Measurements from ENCODE around the gene RGS5.

The RGS5 gene

DNA sequence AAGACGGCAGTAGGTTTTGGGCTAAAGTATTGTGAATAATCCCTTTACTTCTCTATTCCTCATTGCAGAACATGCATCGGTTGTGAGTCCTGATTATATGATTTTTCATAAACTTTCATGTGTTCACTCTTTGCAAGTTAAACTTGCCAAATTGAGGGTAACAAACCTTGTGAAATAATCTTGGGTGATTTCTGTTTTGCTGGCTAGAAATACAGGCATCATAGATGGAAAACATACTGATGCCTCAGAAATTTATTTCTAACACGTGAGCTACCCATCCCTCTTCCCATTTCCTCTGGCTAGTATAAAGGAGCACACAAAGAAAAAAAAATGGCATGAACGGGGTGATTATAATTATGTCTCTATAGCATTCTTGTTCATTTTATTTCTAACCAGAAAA lies 39.6 kb downstream of the RGS5 start:
- no peak for DNase-seq (ENCODE audit: low read depth in 1 of 2, low spot score in 1 of 2)
- no peaks in the 10 kb centered on the region for H3K27me3 ChIP-seq (ENCODE audit: insufficient read depth, poor library complexity, severe bottlenecking)
- TF ChIP-seq POLR2AphosphoS5 (IDR thresholded peaks at IDR 0.05; ENCODE audit: low read depth) (no peak), CTCF (IDR thresholded peaks at IDR 0.05; ENCODE audit: insufficient read depth, low read length) (no peak), SPI1 (IDR thresholded peaks at IDR 0.05; ENCODE audit: borderline replicate concordance, low read depth) (no peak), GABPA (IDR thresholded peaks at IDR 0.05; ENCODE audit: low read depth) (no peak)
- TF ChIP-seq, protein P1, sequence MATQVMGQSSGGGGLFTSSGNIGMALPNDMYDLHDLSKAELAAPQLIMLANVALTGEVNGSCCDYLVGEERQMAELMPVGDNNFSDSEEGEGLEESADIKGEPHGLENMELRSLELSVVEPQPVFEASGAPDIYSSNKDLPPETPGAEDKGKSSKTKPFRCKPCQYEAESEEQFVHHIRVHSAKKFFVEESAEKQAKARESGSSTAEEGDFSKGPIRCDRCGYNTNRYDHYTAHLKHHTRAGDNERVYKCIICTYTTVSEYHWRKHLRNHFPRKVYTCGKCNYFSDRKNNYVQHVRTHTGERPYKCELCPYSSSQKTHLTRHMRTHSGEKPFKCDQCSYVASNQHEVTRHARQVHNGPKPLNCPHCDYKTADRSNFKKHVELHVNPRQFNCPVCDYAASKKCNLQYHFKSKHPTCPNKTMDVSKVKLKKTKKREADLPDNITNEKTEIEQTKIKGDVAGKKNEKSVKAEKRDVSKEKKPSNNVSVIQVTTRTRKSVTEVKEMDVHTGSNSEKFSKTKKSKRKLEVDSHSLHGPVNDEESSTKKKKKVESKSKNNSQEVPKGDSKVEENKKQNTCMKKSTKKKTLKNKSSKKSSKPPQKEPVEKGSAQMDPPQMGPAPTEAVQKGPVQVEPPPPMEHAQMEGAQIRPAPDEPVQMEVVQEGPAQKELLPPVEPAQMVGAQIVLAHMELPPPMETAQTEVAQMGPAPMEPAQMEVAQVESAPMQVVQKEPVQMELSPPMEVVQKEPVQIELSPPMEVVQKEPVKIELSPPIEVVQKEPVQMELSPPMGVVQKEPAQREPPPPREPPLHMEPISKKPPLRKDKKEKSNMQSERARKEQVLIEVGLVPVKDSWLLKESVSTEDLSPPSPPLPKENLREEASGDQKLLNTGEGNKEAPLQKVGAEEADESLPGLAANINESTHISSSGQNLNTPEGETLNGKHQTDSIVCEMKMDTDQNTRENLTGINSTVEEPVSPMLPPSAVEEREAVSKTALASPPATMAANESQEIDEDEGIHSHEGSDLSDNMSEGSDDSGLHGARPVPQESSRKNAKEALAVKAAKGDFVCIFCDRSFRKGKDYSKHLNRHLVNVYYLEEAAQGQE (IDR thresholded peaks at IDR 0.05; ENCODE audit: insufficient replicate concordance, low read depth) = no peak
- no peak overlapping the region for H3K4me3 ChIP-seq (replicated peaks; ENCODE audit: insufficient read depth, low read length)
- no peak overlapping the region for H3K27ac ChIP-seq (replicated peaks)

DNA sequence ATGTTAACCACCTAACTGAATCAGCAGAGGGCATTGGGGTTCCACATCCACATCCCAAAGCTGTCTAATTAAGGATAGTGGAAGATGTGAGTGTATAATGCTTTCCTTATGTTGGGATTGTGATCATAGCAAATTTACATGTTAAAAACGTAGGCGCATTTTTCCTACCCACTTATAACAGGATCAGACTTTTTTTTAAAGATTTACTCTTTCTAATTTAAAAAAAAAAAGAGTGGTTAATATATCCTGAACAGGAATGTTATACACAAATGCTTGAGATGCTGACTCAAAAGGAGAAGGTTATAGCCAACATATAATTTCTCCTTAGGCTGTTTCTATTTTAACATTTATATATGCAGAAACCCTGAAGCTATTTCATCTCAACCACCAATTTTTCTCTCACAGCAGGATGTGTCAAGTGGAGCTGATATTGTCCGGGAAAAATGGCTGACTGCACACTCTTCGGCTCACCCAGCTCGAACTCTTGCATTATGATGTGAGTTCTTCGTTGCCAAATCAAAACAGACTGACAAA lies 40.3 kb downstream of the RGS5 start:
- DNase-seq (ENCODE audit: low read depth in 1 of 2, low spot score in 1 of 2) = no peak
- TF ChIP-seq GABPA (IDR thresholded peaks at IDR 0.05; ENCODE audit: low read depth) (no peak), CTCF (IDR thresholded peaks at IDR 0.05; ENCODE audit: insufficient read depth, low read length) (no peak), POLR2AphosphoS5 (IDR thresholded peaks at IDR 0.05; ENCODE audit: low read depth) (no peak), SPI1 (IDR thresholded peaks at IDR 0.05; ENCODE audit: borderline replicate concordance, low read depth) (no peak)
- TF ChIP-seq, protein P1 (IDR thresholded peaks at IDR 0.05; ENCODE audit: insufficient replicate concordance, low read depth) = no peak
- Histone ChIP-seq H3K27ac (replicated peaks) (no peak overlapping the region), H3K4me3 (replicated peaks; ENCODE audit: insufficient read depth, low read length) (no peak overlapping the region), H3K27me3 (ENCODE audit: insufficient read depth, poor library complexity, severe bottlenecking) (no peaks in the 10 kb centered on the region)

DNA sequence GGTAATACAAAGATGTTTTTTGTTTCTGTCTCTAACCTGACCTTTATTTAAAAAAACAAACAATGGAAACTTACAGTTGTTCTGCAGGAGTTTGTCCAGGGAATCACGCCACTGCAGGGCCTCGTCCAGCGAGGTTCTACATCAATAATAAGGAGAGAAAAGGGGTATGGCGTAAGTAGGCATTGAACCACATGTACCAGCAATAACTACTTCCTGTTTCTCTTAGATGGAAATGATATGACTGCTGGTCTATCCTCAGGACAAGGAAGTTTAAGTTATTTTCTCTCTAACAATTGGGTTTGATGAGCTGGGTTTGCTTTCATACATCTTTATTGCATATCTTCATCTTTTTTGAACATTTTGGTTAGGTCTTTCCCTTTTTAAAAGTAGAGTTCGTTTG lies 40.9 kb downstream of the RGS5 start:
- TF ChIP-seq SPI1 (IDR thresholded peaks at IDR 0.05; ENCODE audit: borderline replicate concordance, low read depth) (peak; percentile 3; the same call in 1 of the 2 replicates), CTCF (IDR thresholded peaks at IDR 0.05; ENCODE audit: insufficient read depth, low read length) (no peak)
- Histone ChIP-seq H3K27me3 (ENCODE audit: insufficient read depth, poor library complexity, severe bottlenecking) (no peaks in the 10 kb centered on the region), H3K4me3 (replicated peaks; ENCODE audit: insufficient read depth, low read length) (no peak overlapping the region), H3K27ac (replicated peaks) (no peak overlapping the region)
- peak in 1 of 2 experiments; percentile 53 for DNase-seq (ENCODE audit: low read depth in 1 of 2, low spot score in 1 of 2)

GRCh38 chr1:163161337-163161736 lies 41.4 kb downstream of the RGS5 start:
- no peak overlapping the region for H3K27ac ChIP-seq (replicated peaks)
- no peak for DNase-seq (ENCODE audit: low read depth in 1 of 2, low spot score in 1 of 2)
- H3K27me3 ChIP-seq (ENCODE audit: insufficient read depth, poor library complexity, severe bottlenecking) = no peaks in the 10 kb centered on the region
- no peak overlapping the region for H3K4me3 ChIP-seq (replicated peaks; ENCODE audit: insufficient read depth, low read length)
- no peak for TF ChIP-seq SPI1 (IDR thresholded peaks at IDR 0.05; ENCODE audit: borderline replicate concordance, low read depth)
- TF ChIP-seq POLR2AphosphoS5 (IDR thresholded peaks at IDR 0.05; ENCODE audit: low read depth) = no peak
- no peak for TF ChIP-seq CTCF (IDR thresholded peaks at IDR 0.05; ENCODE audit: insufficient read depth, low read length)
- TF ChIP-seq GABPA (IDR thresholded peaks at IDR 0.05; ENCODE audit: low read depth) = no peak
- TF ChIP-seq, protein P1 (IDR thresholded peaks at IDR 0.05; ENCODE audit: insufficient replicate concordance, low read depth) = no peak

Data from HL-60 (cell line).